Ectodermal cell (in vitro differentiated cells): Measurements from ENCODE around the gene DAD1. TPM values are rescaled to one million over a fixed set of nuclear protein-coding genes. Genes with fewer than 3 reads are reported as not detected.
"Not testable (repeated sequence)": the region's sequence is repeated elsewhere in the genome, so short reads cannot be mapped to it uniquely, and the experiment has no call there.

ENCODE experiments used
- H3K27ac ChIP-seq: 2 replicates; pipeline ENCODE4 v1.7.0; 2013; ENCODE audit warnings: mild to moderate bottlenecking, low read depth, low read length; ENCODE audit not compliant: insufficient read depth, poor library complexity, severe bottlenecking
- H3K27me3 ChIP-seq: 2 replicates; pipeline ENCODE4 v1.7.0; 2013; ENCODE audit warnings: mild to moderate bottlenecking, low read length; ENCODE audit not compliant: insufficient read depth, control insufficient read depth, poor library complexity, severe bottlenecking
- H3K36me3 ChIP-seq: one replicate; pipeline ENCODE4 v1.7.0; 2013; ENCODE audit warnings: low read length; ENCODE audit not compliant: control insufficient read depth, insufficient read depth
- H3K4me1 ChIP-seq: one replicate; pipeline ENCODE4 v1.7.0; 2013; ENCODE audit warnings: low read length; ENCODE audit not compliant: control insufficient read depth, insufficient read depth
- H3K4me3 ChIP-seq: 2 replicates; pipeline ENCODE4 v1.7.0; 2013; ENCODE audit warnings: low read depth, low read length, control low read depth; ENCODE audit not compliant: insufficient read depth
- H3K9me3 ChIP-seq: 2 replicates; pipeline ENCODE4 v1.7.0; 2013; ENCODE audit warnings: mild to moderate bottlenecking, low read length, moderate library complexity; ENCODE audit not compliant: control insufficient read depth
- WGBS, 2 experiments: methylation state at CpG; one replicate each; pipeline ENCODE4 v1.1.7; 2013; ENCODE audit warnings: missing lambda C conversion rate in 2 of 2; 5-methylcytosine and 5-hydroxymethylcytosine counted together
- polyA plus RNA-seq, 4 experiments: library from polyadenylated mRNA; stranded (reverse); fragments of 50-300 nt; gene quantifications; one replicate each; pipeline ENCODE4 v1.2.3, GENCODE V29; 2013

Gene DAD1
- 163 TPM for polyA plus RNA-seq (2013, experiment 1 of 4)
- 181 TPM for polyA plus RNA-seq (2013, experiment 2 of 4)
- 150 TPM for polyA plus RNA-seq (2013, experiment 3 of 4)
- polyA plus RNA-seq (2013, experiment 4 of 4) = 176 TPM

- Histone ChIP-seq H3K4me3 (peak within 1 kb of the TSS; percentile 97), H3K9me3 (no peaks in the 10 kb centered on the region), H3K27me3 (no peaks in the 10 kb centered on the region), H3K4me1 (no peaks in the 10 kb centered on the region), H3K36me3 (no peaks in the 10 kb centered on the region), H3K27ac (peak within 1 kb of the TSS; percentile 98)
- 0 to 1% methylated on average over 44 of the region's 44 CpGs for WGBS, 2 experiments
Observed at GRCh38 chr14:22589096-22589839, at the start of gene DAD1. Gene DAD1 (minus strand): TSS chr14:22589224. CDS start chr14:22589157, 67 bp downstream.

DNA sequence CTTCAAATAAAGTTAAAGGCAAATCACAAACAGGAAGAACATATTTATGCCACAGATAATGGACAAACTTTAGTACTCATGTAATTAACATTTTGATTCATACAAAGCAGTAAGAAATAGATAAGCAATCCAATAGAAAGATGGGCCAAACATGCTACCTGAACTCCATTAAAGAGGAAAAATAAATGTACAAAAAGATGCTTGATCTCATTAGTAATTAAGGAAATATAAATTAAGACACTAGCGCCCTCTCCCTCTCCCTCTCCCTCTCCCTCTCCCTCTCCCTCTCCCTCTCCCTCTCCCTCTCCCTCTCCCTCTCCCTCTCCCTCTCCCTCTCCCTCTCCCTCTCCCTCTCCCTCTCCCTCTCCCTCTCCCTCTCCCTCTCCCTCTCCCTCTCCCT, 47.0 kb upstream of the DAD1 start:
- not testable (repeated sequence) for H3K27me3 ChIP-seq, H3K9me3 ChIP-seq, H3K4me1 ChIP-seq, H3K4me3 ChIP-seq, H3K27ac ChIP-seq, H3K36me3 ChIP-seq
- no CpG with 5 or more reads among the region's 1 CpG for WGBS, 2 experiments

GRCh38 chr14:22634233-22634900, 45.3 kb upstream of the DAD1 start:
- H3K27me3 ChIP-seq = no peaks in the 10 kb centered on the region
- WGBS, 2 experiments = 88 to 91% methylated on average over 8 of the region's 8 CpGs
- H3K9me3 ChIP-seq = no peaks in the 10 kb centered on the region
- H3K4me1 ChIP-seq = no peaks in the 10 kb centered on the region
- no peak overlapping the region for H3K27ac ChIP-seq
- no peak overlapping the region for H3K4me3 ChIP-seq
- H3K36me3 ChIP-seq = no peaks in the 10 kb centered on the region

DNA sequence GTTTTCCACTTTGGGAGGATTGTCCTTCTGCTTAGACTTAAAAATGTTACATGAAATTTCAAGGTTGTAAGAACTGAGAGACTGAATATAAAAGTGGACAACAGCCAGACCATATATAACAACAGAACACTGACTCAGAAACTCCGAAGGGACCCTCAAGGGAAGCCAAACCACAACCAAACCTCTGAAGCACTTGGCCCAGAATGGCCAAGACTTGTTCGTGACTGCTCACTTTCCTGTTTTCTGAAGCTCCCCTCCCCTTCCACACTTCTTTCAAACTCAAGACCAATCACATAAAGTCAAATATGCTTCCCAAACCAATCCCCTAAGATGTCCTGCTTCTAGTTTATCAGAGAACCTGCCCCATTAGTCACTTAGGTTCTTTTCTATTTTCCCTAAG, 41.5 kb upstream of the DAD1 start:
- WGBS, 2 experiments = 92% methylated on average over 2 of the region's 2 CpGs
- Histone ChIP-seq H3K4me1 (no peaks in the 10 kb centered on the region), H3K36me3 (no peaks in the 10 kb centered on the region), H3K27ac (no peak overlapping the region), H3K9me3 (no peaks in the 10 kb centered on the region), H3K27me3 (no peaks in the 10 kb centered on the region), H3K4me3 (no peak overlapping the region)

DNA sequence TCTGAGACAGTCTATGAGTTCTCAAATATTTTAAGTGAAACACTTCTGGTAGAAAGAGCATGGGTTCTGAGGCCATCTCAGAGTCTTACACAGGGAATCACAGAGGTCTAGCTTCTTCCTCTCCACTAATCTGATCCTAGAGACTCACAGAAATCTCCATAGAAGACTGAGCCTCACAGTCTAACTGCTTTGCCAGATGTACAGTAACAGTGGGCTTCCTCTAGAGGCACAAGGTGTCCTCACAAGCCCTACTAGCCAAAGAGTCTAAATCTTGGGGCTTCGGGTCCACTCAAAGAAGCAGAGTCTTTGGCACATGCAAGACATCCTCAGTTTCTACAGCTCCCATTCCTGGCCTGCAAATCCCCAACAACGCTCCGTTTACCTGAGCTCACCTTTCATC, 41.0 kb upstream of the DAD1 start:
- Histone ChIP-seq H3K4me3 (no peak overlapping the region), H3K27me3 (no peaks in the 10 kb centered on the region), H3K4me1 (no peaks in the 10 kb centered on the region), H3K27ac (no peak overlapping the region), H3K36me3 (no peaks in the 10 kb centered on the region), H3K9me3 (no peaks in the 10 kb centered on the region)
- WGBS, 2 experiments = 93 to 98% methylated on average over 3 of the region's 3 CpGs

DNA sequence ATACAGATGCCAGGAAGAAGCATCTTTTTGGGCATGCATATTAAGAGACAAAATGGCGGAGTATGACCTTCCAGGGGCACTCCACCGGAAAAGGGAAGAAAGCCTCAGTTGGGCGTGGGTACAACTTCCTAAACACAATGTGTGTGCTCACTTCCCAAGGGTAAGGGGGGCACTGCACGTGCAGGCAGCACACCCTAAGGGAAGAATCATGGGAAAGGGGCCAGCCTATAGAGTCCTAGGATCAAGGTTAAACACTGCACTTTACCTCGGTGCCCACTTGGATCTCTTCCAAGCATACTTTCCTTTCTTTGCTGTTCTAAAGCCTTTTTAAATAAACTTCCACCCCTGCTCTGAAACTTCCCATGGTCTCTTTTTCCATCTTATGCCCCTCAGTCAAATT, 40.3 kb upstream of the DAD1 start:
- Histone ChIP-seq H3K4me1 (no peaks in the 10 kb centered on the region), H3K9me3 (no peaks in the 10 kb centered on the region), H3K4me3 (no peak overlapping the region), H3K27me3 (no peaks in the 10 kb centered on the region), H3K27ac (no peak overlapping the region), H3K36me3 (no peaks in the 10 kb centered on the region)
- WGBS, 2 experiments = 88 to 90% methylated on average over 5 of the region's 5 CpGs

- H3K36me3 ChIP-seq = no peaks in the 10 kb centered on the region
- H3K4me3 ChIP-seq = no peak overlapping the region
- 91% methylated on average over 6 to 7 of the region's 7 CpGs for WGBS, 2 experiments
- no peaks in the 10 kb centered on the region for H3K27me3 ChIP-seq
- H3K9me3 ChIP-seq = no peaks in the 10 kb centered on the region
- no peak overlapping the region for H3K27ac ChIP-seq
- H3K4me1 ChIP-seq = no peaks in the 10 kb centered on the region
Observed at GRCh38 chr14:22627506-22628263, 38.7 kb upstream of the DAD1 start.

GRCh38 chr14:22626590-22626989, 37.6 kb upstream of the DAD1 start:
- H3K27me3 ChIP-seq = no peaks in the 10 kb centered on the region
- 78 to 85% methylated on average over 6 of the region's 6 CpGs for WGBS, 2 experiments

GRCh38 chr14:22623047-22623446, 34.0 kb upstream of the DAD1 start:
- H3K4me3 ChIP-seq = no peak overlapping the region
- WGBS, 2 experiments = 67 to 78% methylated on average over 2 of the region's 2 CpGs
- no peaks in the 10 kb centered on the region for H3K36me3 ChIP-seq
- H3K27ac ChIP-seq = no peak overlapping the region
- no peaks in the 10 kb centered on the region for H3K4me1 ChIP-seq
- no peaks in the 10 kb centered on the region for H3K27me3 ChIP-seq
- H3K9me3 ChIP-seq = no peaks in the 10 kb centered on the region

More at GRCh38 chr14:22626590-22626989, 37.6 kb upstream of the DAD1 start:
- no peaks in the 10 kb centered on the region for H3K4me1 ChIP-seq
- H3K4me3 ChIP-seq = no peak overlapping the region
- H3K27ac ChIP-seq = no peak overlapping the region
- no peaks in the 10 kb centered on the region for H3K9me3 ChIP-seq
- H3K36me3 ChIP-seq = no peaks in the 10 kb centered on the region

- H3K4me1 ChIP-seq = no peaks in the 10 kb centered on the region
- H3K36me3 ChIP-seq = no peaks in the 10 kb centered on the region
- no peaks in the 10 kb centered on the region for H3K27me3 ChIP-seq
- H3K27ac ChIP-seq = no peak overlapping the region
- 96 to 100% methylated on average over 2 of the region's 2 CpGs for WGBS, 2 experiments
- H3K9me3 ChIP-seq = no peaks in the 10 kb centered on the region
- no peak overlapping the region for H3K4me3 ChIP-seq
Observed at GRCh38 chr14:22622255-22622654, 33.2 kb upstream of the DAD1 start.
